HL-60 (cell line): ENCODE measurements around the gene ZDHHC24.
"Not testable (repeated sequence)": the region's sequence is repeated elsewhere in the genome, so short reads cannot be mapped to it uniquely, and the experiment has no call there.

Source experiments
- CTCF ChIP-seq: IDR thresholded peaks from one replicate; pipeline ENCODE4 v1.5.1; 2011; ENCODE audit warnings: low read length, control low read depth, inconsistent platforms; ENCODE audit not compliant: insufficient read depth
- GABPA ChIP-seq: IDR thresholded peaks from 2 replicates; pipeline ENCODE4 v1.6.1; 2012; ENCODE audit warnings: low read depth
- POLR2AphosphoS5 ChIP-seq: IDR thresholded peaks from 2 replicates; pipeline ENCODE4 v1.6.1; 2012; ENCODE audit warnings: low read depth
- REST ChIP-seq: IDR thresholded peaks from 2 replicates; pipeline ENCODE4 v1.6.1; 2012; ENCODE audit warnings: low read depth; ENCODE audit not compliant: insufficient replicate concordance
- SPI1 ChIP-seq: IDR thresholded peaks from 2 replicates; pipeline ENCODE4 v1.6.1; 2012; ENCODE audit warnings: low read depth, mild to moderate bottlenecking, borderline replicate concordance

DNA sequence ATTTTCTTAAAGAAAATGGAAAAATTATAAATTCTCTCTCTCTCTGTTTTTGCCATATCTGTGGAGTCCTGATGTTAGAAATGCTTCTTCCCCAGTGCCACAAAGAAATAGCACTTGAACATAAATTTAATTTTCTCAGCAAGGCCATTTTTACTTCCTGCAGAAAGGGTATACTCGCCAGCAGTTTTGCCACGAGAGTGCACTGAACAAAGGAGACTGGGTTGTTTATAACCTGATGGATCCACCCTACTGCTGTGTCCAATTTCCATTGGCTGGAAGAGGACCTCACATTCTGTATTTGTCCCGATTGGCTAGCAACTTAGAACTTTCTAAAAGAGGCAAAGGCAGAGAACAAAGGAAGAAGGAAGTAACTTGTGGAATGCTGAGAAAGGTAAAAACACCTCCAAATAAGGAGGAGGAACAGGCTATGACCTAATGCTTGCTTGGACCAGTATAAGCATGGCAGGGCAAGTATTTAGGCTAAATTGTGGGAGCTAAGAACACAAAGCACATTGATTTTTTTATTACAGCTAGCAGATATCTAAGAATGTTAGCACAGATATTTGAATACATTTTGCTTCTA is 36.8 kb upstream of the ZDHHC24 start:
- not testable (repeated sequence) for TF ChIP-seq CTCF, REST, GABPA, POLR2AphosphoS5, SPI1
